ENCODE measurements around the gene MPPE1. TPM values are rescaled to one million over a fixed set of nuclear protein-coding genes. Genes with fewer than 3 reads are reported as not detected.

MPPE1 gene
- total RNA-seq, 2 donors from 2014 or later = 29.0 to 43.1 TPM

- Histone ChIP-seq H3K27ac (no peak overlapping the region), H3K9me3 (no peaks in the 10 kb centered on the region), H3K4me3 (no peak overlapping the region), H3K27me3 (no peaks in the 10 kb centered on the region), H3K4me1 (no peaks in the 10 kb centered on the region), H3K36me3 (replicated peaks in 1 of 2; ENCODE audit: insufficient read depth in 1 of 2, low read depth in 2 of 2) (peaks cover 0 to 12% of the 10 kb centered on the region in 2 donors)
- no peak for ATAC-seq
- 85 to 92% methylated on average over 29 of the region's 30 CpGs for WGBS, 2 donors
- intact Hi-C loops (cut with DNase I) = no loop called here
- TF ChIP-seq CTCF (IDR thresholded peaks at IDR 0.05) (no peak), POLR2A (IDR thresholded peaks at IDR 0.05) (no peak)
- DNase-seq = no peak
Observed at GRCh38 chr18:11880586-11881304, 27.4 kb downstream of the MPPE1 start.

GRCh38 chr18:11877497-11878135 lies 30.5 kb downstream of the MPPE1 start:
- H3K27ac ChIP-seq = no peak overlapping the region
- no peaks in the 10 kb centered on the region for H3K9me3 ChIP-seq
- no peaks in the 10 kb centered on the region for H3K27me3 ChIP-seq
- TF ChIP-seq POLR2A (IDR thresholded peaks at IDR 0.05) (no peak), CTCF (IDR thresholded peaks at IDR 0.05) (no peak)
- no peaks in the 10 kb centered on the region for H3K36me3 ChIP-seq (replicated peaks in 1 of 2; ENCODE audit: insufficient read depth in 1 of 2, low read depth in 2 of 2)
- H3K4me3 ChIP-seq = no peak overlapping the region
- intact Hi-C loops (cut with DNase I) = loop anchor here (10.0 kb wide), 1 partner anchor 143 kb away; no protein-coding TSS in a partner anchor
- ATAC-seq (no peak), DNase-seq (no peak)
- peaks cover 3% of the 10 kb centered on the region for H3K4me1 ChIP-seq
- 89 to 91% methylated on average over 10 of the region's 10 CpGs for WGBS, 2 donors

GRCh38 chr18:11874676-11875075 lies 33.4 kb downstream of the MPPE1 start:
- intact Hi-C loops (cut with DNase I) = loop anchor here (10.0 kb wide), 1 partner anchor 140 kb away; no protein-coding TSS in a partner anchor
- Histone ChIP-seq H3K36me3 (replicated peaks in 1 of 2; ENCODE audit: insufficient read depth in 1 of 2, low read depth in 2 of 2) (no peaks in the 10 kb centered on the region), H3K27me3 (no peaks in the 10 kb centered on the region), H3K9me3 (no peaks in the 10 kb centered on the region), H3K27ac (no peak overlapping the region), H3K4me1 (peaks cover 6% of the 10 kb centered on the region), H3K4me3 (no peak overlapping the region)
- WGBS, 2 donors = 77 to 78% methylated on average over 8 of the region's 8 CpGs
- DNase-seq (no peak), ATAC-seq (no peak)
- no peak for TF ChIP-seq CTCF (IDR thresholded peaks at IDR 0.05)
- no peak for TF ChIP-seq POLR2A (IDR thresholded peaks at IDR 0.05)

GRCh38 chr18:11873670-11874340 lies 34.3 kb downstream of the MPPE1 start:
- no peak for DNase-seq
- Histone ChIP-seq H3K27ac (no peak overlapping the region), H3K4me3 (no peak overlapping the region), H3K27me3 (no peaks in the 10 kb centered on the region), H3K4me1 (peaks cover 6% of the 10 kb centered on the region), H3K9me3 (no peaks in the 10 kb centered on the region), H3K36me3 (replicated peaks in 1 of 2; ENCODE audit: insufficient read depth in 1 of 2, low read depth in 2 of 2) (no peaks in the 10 kb centered on the region)
- 64 to 85% methylated on average over 10 of the region's 15 CpGs for WGBS, 2 donors
- no peak for TF ChIP-seq POLR2A (IDR thresholded peaks at IDR 0.05)
- no peak for TF ChIP-seq CTCF (IDR thresholded peaks at IDR 0.05)
- intact Hi-C loops (cut with DNase I) = loop anchor here (10.0 kb wide), 1 partner anchor 139 kb away; no protein-coding TSS in a partner anchor
- ATAC-seq = no peak

All from body of pancreas (tissue), 4 donors.